ENCODE results near the gene PSMC3.

Gene PSMC3

DNA sequence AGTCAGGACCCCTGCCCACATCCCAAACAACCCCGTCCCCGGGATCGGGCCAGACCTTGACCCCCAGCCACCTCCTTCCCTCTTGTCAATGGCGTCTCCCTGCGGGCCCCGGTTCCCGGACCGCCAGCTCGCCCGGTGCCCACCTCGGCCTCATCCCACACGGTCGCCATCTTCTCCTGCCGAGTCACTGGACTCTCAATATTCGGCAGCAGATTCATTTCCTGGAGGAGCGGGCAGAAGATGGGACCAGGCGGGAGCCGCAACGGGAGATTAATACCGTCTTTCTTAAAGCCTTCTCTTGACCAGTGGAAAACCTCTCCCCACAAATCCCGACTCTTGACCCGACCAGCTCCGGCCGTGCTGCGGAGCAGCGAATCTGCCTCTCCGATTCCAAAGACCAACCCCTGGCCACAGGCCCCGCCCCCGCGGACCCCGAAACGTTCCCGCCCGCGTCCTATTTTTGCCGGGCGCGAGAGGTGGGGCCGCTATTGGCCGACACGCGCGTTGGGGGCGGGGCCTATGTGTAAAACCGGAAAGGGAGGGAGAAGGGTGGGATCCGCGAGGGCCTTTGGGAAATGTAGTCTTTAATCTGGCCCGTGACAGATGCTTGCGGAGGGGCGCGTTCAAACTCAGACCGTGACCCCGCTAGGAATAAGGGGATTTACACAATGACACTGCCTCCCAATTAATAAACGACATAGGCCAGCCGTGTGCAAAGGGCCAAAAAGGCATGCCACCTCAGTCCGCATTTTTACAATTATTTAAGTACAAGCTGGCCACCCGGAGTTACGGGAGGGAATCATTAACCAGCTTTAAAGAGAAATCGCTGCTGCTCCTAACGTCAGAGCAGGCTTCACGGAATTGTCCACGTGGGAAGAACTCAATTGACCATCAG is at the start of gene PSMC3:
PSMC3 (minus strand) TSS at position 378 of the 895 bp plus-strand sequence; CDS start at position 218, 160 bp downstream.
- DNase-seq, result peak; percentile 90

DNA sequence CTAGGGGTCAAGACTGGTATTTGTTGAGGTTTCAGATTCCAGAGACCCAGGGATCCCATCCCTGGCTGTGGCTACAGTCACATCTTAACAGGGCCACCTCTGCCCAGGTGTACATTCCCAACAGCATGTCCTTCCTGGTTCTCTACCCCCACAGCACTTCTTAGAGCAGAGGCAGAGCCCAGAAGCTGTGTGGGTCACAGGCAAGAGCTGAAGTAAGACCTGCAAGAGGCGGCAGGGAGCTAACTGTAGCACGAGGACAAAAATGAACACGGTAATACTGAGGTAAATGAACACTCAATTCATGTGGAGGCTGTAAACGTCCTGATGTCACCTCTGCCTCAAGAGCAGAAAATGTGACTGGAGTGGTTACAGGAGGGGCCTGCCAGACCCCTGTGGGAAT is 44.4 kb upstream of the PSMC3 start:
- DNase-seq, result no peak

DNA sequence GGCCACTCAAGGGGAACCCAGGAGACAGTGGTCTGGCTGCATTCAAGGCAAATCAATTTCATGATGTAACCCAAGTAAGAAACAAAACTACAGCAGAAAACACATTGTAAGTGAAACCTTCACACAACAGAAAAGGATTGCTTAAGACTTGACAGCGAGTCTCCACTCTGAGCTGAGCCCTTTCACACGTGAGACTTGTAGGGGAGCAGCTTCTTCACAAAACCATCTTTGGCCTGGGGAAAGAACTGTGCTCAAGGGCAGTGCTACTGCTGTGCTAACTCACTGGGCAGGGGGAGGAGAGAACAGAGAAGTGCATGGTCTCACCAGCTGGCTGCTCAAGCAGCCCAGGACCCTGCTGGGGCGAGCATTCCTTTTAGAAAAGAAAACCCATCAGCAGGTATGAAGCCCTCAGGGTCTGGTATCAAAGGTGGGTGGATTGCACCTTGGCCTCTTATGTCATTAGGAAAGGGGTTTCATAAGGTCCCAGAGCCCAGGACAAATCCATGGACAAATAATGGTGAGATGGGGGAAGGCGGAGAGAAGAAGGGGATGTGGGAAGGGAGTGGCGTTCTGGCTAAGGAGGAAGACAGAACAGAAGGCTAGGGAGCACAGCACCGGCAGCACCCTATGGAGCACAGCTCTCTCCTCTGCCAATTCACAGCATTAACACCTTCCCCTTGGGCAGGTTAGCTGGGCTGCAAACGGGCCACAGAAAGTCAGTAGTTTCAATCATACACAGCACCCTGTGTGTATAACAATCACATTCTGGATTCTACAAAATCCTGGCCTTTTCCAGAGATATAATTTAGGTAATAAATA is 43.3 kb upstream of the PSMC3 start:
- no peak for DNase-seq

DNA sequence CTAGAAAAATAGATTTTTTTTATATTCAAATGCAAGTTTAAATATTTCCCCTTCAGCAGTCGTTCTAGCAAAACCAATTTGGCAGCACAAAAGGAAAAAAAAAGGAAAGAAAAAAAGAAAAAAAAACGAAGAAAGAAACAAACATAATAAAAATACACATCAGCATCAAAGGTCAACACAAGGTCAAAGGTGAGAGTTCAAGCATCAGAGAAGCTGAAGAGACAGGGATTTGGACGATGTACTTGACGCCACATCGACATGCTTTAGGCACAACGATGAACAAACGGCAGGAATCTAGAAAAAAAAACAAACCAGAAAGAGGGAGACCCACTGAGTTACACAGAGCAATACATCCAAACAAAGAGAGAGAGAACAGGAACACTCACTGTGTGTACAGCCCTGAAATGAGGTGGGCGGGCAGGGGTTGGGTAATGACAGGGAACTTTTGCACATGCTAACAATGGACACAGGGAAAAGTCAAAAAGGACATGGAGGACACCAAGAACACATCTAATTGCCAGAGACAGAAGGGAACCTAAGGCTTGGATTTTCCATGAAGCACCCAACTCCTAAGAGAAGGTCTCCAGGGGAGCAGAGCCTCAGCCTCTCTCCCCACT is 42.5 kb upstream of the PSMC3 start:
- no peak for DNase-seq

DNA sequence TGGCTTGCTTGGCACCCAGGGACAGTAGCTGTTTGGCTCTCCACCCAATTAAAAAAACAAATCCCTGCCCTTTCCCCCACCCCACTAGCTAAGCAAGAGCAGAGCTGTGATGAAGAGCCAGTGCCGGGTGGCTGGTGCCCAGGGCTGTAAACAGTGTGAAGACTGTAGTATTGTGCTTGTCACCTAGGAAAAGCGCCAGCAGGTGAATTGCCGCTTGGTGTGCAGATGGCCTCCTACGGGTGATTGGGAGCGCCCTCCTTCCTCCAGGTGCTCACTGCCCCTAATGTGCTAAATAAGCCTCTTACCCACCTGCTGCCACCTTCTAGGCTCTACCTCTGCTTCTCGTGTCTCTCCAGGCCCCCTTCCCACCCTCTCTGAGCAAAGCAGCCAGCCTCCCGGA is 41.1 kb upstream of the PSMC3 start:
- peak; percentile 15 for DNase-seq

DNA sequence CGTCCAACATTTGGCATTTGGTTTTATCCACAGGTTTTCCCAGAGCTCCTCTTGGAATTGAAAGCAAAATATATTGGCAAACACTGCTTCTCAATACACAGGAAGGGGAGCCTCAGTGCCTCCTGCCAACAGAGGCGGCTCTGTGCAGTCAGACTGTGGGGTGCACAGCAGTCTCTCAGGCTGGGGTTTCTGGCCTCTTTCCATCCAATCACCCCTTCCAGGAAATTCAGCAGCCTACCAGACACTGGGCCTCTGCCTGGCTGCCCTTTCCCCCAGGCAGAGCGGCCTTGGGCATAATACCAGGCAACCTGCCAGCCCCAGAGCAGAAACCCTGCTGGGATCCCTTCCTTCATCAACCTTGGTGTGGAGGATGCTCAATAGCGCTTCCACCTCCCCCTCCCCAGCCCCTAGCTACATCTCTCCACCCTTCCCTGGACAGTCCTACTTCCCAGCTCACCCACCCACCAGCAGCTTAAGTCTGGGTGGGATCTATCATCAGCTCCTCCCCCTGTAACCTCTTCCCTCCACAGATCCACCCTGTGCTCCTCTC is 40.5 kb upstream of the PSMC3 start:
- DNase-seq, result no peak

DNA sequence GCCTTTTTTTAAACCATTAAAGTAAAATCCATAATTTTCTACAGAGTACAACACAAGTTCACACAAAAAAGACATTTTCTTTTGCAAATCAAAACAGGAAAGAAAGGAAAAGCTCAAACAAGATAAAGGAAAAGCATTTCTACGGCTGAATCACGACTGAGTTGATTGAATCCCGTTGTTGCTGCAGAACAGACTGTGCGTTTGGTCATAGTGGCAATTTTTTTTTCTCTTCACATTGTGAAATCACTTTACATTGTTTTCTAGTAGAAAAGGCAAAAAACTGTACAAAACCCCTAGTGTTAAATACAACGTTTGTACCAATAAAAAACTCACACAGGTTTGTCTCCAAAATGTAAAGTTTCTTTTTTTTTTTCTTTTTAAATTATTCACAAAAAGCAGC is 40.0 kb upstream of the PSMC3 start:
- no peak for DNase-seq

DNA sequence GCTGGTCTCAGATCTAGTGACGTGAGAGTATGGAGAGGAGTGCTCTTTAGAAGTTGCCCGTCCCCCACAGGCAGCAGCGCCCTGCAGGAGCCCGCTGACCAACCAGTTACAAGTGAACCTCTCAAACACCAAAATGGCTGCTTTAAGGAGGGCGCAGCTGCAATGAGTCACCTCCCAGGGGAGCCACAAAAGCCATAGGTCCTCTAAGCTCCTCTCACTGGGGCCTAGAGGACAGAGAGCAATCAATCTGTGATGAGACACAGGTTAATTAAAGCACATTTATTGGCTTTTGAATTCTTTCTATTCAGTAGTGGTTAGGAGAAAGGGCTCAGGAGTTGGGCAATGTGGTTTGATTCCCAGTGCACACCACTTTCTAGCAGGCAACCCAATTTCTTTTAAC is 38.2 kb upstream of the PSMC3 start:
- no peak for DNase-seq

DNA sequence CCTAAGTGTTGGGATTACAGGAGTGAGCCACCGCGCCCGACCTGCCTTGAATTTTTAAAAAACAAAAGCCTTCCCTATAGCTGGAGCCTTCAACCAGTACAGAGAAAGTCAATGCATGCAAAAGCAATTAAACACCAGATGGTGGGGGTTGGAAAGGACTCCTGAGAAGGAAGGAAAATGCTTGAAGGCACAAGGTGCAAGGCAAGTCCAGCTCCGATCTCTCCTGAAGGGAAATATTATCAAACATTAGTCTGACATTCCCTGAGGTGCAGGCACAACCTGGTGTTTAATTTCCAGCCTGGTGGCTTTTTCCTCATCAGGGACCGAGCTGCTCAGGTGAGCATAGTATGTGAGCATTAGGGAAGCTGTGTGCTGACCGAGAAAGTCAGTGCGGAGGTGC is 35.6 kb upstream of the PSMC3 start:
- DNase-seq, result no peak

DNA sequence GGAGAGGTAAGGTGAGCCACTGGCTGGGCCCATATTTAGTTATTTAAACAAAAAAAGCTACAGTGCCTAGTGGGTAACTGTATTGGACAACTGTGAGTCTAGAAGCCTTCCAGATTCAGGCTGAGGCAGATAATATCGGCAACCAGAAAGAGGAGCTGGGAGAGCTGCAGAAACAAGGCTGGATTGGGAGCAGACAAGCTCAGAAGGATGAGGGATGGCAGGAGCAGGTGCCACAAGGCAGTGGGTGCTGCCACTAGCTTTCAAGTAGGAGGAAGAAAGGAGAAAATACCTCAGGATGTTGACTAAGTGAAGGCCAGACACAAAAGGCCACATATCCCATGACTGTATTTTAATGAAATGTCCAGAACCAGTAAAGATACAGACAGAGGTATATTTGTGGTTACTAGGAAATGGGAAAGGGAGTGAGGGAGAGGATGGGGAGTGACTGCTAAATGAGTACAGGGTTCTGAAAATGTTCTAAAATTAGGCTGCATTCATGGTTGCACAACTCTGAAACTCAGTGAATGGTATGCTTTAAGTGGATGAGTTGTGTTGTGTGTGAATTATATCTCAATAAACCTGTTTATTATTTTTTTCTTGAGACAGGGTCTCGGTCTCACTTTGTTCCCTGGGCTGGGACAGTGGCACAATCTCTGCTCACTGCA is 34.5 kb upstream of the PSMC3 start:
- no peak for DNase-seq

DNA sequence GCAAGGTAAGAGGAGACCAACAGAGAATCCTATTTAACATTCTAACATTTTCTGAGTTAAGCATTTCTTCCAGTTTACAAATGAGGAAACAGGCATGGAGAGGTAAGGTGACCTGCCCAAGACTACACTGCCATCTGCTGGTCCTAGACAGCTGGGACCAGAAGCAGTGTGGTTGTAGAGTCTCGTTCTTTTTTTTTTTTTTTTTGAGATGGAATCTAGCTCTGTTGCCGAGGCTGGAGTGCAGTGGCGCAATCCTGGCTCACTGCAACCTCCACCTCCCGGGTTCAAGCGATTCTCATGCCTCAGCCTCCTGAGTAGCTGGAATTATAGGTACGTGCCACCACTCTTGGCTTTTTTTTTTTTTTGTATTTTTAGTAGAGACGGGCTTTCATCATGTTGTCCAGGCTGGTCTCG is 28.0 kb upstream of the PSMC3 start:
- DNase-seq, result peak; percentile 54

DNA sequence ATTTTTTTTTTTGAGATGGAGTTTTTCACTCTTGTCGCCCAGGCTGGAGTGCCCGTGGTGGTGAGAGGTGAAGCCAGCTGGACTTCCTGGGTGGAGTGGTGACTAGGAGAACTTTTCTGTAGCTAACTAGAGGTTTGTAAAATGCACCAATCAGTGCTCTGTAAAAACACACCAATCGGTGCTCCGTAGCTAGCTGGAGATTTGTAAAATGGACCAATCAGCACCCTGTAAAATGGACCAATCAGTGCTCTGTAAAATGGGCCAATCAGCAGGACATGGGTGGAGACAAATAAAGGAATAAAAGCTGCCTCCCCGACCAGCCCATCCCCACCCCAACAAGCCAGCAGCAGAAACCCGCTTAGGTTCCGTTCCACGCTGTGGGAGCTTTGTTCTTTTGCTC is 27.1 kb upstream of the PSMC3 start:
- DNase-seq, result no peak

DNA sequence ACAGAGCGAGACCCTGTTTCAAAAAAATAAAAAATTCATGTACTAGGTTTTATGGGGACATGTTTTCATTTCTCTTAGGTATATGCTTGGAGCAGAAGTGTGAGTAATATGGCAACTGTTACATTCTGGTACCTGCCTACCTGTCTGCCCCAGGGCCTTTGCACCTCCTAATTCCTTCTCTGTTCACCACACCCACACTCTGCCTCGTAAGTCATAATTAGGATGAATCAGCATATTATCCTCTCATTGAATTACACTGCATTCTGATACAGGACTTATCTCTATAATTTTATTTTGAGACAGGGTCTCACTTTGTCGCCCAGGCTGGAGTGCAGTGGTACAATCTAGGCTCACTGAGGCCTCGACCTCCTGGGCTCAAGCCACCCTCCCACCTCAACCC is 25.8 kb upstream of the PSMC3 start:
- no peak for DNase-seq

DNA sequence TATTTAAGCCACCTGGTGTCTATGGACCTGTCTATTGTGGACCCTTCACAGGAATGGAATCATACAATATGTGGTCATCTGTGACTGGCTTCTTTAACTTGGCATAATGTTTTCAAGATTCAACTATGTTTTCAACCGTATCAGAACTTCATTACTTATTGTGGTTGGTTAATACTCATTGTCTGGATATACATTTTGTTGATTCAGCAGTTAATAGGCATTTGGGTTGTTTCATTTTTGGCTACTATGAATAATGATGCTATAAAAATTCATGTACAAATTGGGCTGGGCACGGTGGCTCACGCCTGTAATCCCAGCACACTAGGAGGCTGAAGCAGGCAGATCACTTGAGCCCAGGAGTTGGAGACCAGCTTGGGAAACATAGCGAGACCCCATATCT is 25.2 kb upstream of the PSMC3 start:
- DNase-seq, result no peak

DNA sequence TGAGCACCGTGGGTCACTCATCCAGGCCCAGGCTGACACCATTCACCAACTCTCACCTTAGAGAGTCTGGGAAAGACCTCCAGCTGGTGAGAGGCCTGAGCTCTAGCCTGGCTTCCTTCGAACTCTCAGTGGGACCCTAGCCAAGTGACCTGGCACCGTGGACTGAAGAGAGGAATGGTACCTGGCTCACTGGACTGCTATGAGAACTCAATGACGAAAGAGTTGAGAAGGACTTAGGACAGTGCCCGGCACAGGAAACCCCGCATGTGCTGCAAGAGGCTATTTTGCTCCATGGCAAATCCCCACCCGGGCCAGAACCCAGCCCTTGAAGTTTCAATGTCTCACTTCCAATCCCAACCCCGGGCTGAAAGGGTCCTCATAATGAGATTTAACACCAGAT is 23.3 kb upstream of the PSMC3 start:
- no peak for DNase-seq

DNA sequence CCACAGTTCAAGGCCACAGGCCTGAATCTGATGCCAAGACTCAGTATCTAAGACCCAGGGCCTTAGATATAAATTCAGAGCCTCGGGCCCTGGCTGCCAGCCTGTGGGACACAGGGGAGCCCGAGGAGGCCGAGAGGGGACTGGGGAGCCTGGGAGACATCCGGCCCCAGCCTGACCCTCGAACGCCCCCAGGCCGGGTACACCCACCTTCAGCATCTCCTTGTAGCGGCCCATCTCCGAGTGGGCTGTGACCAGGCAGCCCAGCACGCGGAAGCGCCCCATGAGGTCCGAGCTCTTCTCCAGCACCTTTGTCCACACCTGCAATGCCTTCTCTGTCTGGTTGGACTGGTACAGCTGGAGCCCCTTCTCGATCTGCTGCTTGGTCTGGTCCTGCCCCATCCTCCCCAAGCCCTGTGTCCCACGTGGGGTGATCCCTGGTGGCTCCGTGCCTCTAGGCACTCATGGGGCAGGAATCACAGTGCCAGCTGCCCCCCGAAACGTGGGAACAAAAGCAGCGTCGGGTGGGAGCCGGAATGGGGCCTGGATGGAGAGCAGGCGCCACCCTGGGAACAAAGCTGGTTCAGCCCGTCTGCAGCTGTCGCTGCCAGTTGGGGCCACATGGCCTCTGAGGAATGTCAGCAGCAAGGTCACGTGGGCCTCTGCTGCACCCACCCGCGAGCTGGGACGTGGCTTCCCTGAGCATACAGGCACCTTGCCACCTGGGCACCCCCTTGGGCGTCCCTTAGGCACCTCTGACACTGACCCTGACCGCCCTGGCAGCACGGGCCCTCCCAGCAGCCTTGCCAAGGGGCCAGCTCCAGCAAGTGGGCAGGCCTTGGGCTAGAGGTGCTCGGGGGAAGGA is 22.6 kb upstream of the PSMC3 start, which contains the start of gene RAPSN:
RAPSN (minus strand) TSS at position 571 of the 862 bp plus-strand sequence; CDS start at position 399, 172 bp downstream.
- no peak for DNase-seq

DNA sequence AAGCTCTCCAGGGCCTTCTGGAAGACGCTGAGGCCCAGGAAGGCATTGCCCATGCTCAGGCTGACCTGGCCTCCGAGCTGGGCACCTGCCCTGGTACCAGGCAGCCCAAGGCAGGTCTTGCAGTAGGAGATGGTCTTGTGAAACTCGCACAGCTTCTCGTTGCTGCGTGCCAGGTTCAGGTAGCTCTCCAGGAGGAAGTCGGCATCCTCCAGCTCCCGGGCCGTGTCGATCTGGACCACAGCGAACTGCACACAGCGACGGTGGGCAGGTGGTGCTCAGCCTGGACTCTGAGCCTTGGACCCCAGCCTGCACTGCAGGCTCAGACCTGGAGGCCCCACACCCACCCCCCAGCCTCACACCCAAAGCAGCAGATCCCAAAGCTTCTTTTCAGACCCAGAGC is 21.7 kb upstream of the PSMC3 start:
- no peak for DNase-seq

DNA sequence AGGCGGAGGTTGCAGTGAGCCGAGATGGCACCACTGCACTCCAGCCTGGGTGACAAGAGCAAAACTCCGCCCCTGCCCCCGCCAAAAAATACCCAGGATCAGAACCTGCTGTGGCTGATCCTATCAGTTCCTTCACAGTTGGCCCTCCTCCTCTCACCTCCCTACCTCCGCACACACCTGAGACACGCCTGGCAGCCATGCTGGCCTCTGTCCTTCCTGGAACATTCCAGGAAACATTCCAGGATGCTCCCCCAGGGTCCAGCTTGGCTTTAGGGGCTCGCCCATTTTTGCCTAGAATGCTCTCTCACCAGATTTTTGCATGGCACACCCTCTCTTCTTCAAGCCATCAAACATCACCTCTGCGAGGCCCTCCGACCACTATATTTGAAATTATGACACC is 20.6 kb upstream of the PSMC3 start:
- no peak for DNase-seq

DNA sequence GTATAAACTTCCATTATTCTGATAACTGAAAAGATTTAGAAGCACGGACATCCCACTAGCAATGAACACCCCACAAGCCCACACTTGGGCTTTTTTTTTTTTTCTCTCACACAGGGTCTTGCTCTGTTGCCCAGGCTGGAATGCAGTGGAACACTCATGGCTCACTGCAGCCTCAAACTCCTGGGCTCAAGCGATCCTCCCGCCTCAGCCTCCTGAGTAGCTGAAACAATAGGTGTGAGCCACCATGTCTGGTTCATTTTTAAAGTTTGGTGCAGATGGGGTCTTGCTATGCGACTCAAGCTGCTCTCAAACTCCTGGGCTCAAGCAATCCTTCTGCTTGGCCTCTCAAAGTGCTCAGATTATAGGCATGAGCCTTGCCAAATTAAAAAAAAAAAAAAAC is 19.6 kb upstream of the PSMC3 start:
- DNase-seq, result no peak

DNA sequence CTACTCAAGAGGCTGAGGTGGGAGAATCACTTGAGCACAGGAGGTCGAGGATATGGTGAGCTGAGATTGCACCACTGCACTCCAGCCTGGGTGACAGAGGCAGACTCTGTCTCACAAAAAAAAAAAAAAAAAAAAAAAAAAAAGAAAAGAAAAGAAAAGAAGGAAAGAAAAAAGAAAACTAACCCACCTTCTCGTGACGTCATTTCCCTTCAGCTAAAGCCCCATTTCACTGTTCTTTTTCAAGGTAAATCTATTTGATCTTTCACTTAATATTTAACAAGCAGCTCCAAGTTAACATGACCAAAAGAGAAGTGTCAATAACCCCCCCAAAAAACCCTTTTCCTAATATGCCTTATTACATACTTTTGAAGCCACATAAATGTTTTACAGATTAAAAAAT is 17.6 kb upstream of the PSMC3 start:
- DNase-seq, result no peak

DNA sequence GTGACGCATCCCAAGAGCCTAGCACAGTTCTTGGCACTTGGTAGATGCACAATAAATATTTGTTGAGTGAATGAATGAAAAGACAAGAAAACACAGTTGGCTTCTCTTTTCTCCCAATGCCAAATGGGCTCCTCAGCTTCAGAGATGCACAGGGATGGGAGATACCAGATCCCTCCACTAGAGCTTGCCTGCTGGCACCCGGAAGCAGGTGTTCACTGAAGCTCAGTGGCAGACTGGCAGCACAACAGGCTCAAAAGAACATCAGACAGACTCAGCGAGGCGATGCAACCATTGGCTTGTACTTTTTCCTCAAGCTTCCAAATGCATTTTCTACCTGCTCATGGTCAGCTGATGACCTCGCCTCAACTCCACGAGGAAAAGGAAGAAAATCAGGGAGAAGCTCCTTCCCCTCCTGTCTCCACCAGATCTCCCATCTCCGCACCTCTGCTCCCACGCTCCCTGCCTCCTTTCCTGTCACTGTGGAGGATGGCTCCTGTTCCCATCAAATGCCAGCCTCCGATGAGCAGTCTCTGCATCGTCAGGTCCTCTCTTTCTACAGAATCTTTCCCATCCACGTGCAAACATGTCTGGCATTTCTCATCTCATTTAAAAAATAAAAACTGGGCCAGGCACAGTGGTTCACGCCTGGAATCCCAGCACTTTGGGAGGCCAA is 16.9 kb upstream of the PSMC3 start:
- no peak for DNase-seq

All from NCI-H748 treated with DMSO at 0.1 percent for 48 hours (cell line).